ENCODE results near the gene NAA11. TPM values are rescaled to one million over a fixed set of nuclear protein-coding genes. Genes with fewer than 3 reads are reported as not detected.

The NAA11 gene
- total RNA-seq, 1 experiment from 2014 or later, result not detected

GRCh38 chr4:79298484-79298883 is 27.4 kb downstream of the NAA11 start:
- no peak overlapping the region for H3K27ac ChIP-seq (ENCODE audit: insufficient read length, low read depth, low read length)
- no peak overlapping the region for H3K4me2 ChIP-seq (ENCODE audit: insufficient read depth, insufficient read length, low read length)
- H4K5ac ChIP-seq (ENCODE audit: insufficient read length, low read depth, low read length), result no peak overlapping the region
- no peak overlapping the region for H3K4me3 Mint-ChIP-seq
- no peaks in the 10 kb centered on the region for H3K9me3 ChIP-seq (ENCODE audit: control insufficient read depth, low read depth, low read length)
- no peak for TF ChIP-seq CTCF (conservative IDR thresholded peaks at IDR 0.05)
- H3K23me2 ChIP-seq (ENCODE audit: insufficient read length, low read depth, low read length, poor library complexity, severe bottlenecking), result no peaks in the 10 kb centered on the region
- no peak overlapping the region for H4K91ac ChIP-seq (ENCODE audit: insufficient read length, low read depth, low read length)
- no peak overlapping the region for H2BK12ac ChIP-seq (ENCODE audit: insufficient read length, low read depth, low read length)
- H3K79me1 ChIP-seq (ENCODE audit: insufficient read depth, low read depth, low read length, poor library complexity, severe bottlenecking), result no peaks in the 10 kb centered on the region
- no peak overlapping the region for H3K18ac ChIP-seq (ENCODE audit: insufficient read length, low read depth, low read length)
- no peak for DNase-seq
- no peaks in the 10 kb centered on the region for H4K20me1 ChIP-seq (ENCODE audit: control insufficient read depth, insufficient read depth, insufficient read length)
- H2BK15ac ChIP-seq (ENCODE audit: low read depth, low read length), result no peak overlapping the region
- H3K27me3 ChIP-seq (ENCODE audit: insufficient read depth, low read length), result no peaks in the 10 kb centered on the region
- H3K4me1 Mint-ChIP-seq, result no peaks in the 10 kb centered on the region
- H2AFZ ChIP-seq (ENCODE audit: low read length), result no peak overlapping the region
- H2BK20ac ChIP-seq (ENCODE audit: low read depth, low read length, poor library complexity, severe bottlenecking), result no peak overlapping the region
- no peak overlapping the region for H3K9ac ChIP-seq (ENCODE audit: extremely low read depth, insufficient read length, low read length)
- H3K27me3 Mint-ChIP-seq (ENCODE audit: low read depth), result no peaks in the 10 kb centered on the region; the same call in 1 of the 2 replicates
- no peak overlapping the region for H4K8ac ChIP-seq (replicated peaks; ENCODE audit: insufficient read length, low read depth, low read length)
- H2BK120ac ChIP-seq (ENCODE audit: low read depth, low read length, poor library complexity, severe bottlenecking), result no peak overlapping the region
- H3K14ac ChIP-seq (ENCODE audit: insufficient read depth, low read length), result no peak overlapping the region
- H2AK5ac ChIP-seq (ENCODE audit: insufficient read length, low read length), result no peak overlapping the region
- H3K56ac ChIP-seq (ENCODE audit: insufficient read length, low read depth, low read length), result no peak overlapping the region
- no CpG with 5 or more reads among the region's 6 CpGs for WGBS (ENCODE audit: extremely low coverage, insufficient read length, low lambda C conversion rate)
- H3K4ac ChIP-seq (ENCODE audit: low read depth, low read length), result no peak overlapping the region
- H3K9me3 Mint-ChIP-seq, result no peaks in the 10 kb centered on the region
- H2BK5ac ChIP-seq (ENCODE audit: insufficient read length, low read length), result no peak overlapping the region
- no peak overlapping the region for H3T11ph ChIP-seq (ENCODE audit: low read length)
- H3K4me1 ChIP-seq (ENCODE audit: insufficient read depth, low read length), result no peaks in the 10 kb centered on the region
- no peaks in the 10 kb centered on the region for H3K79me2 ChIP-seq (ENCODE audit: insufficient read depth, low read length)
- H3K23ac ChIP-seq (ENCODE audit: insufficient read length, low read depth, low read length), result no peak overlapping the region
- H3K27ac Mint-ChIP-seq, result no peak overlapping the region
- H3K36me3 Mint-ChIP-seq (ENCODE audit: insufficient read depth in 1 of 3, low read depth in 3 of 3), result no peaks in the 10 kb centered on the region

Measured in H9 (cell line).